Body of pancreas (tissue), 4 donors: Measurements from ENCODE around the gene PSMC6.

Experiments used
- CTCF ChIP-seq, 7 experiments: fragments of 450-650 bp in 4 of 7; fragments of 200-600 bp in 3 of 7; sonication (generic) in 3 of 7; IDR thresholded peaks; one replicate each; pipeline ENCODE4 v1.5.1; 2016 to 2019; ENCODE audit warnings: antibody characterized with exemption in 7 of 7
- POLR2A ChIP-seq, 3 donors: fragments of 450-650 bp; IDR thresholded peaks; one replicate each; pipeline ENCODE4 v1.6.1; 2016; ENCODE audit warnings: antibody characterized with exemption in 3 of 3, mild to moderate bottlenecking in 2 of 3

GRCh38 chr14:52729925-52730708 is 23.1 kb downstream of the PSMC6 start, which contains the start of gene STYX:
- TF ChIP-seq CTCF (IDR thresholded peaks at IDR 0.05) (peak; percentile 8 to 67 (median 45)), POLR2A (IDR thresholded peaks at IDR 0.05) (peak; percentile 71 to 93 (median 90))
